ENCODE measurements around the gene CFAP100.

CFAP100 gene

GRCh38 chr3:126484662-126485061 lies 90.0 kb downstream of the CFAP100 start:
- no peak for DNase-seq

- no peak for DNase-seq
Measured at GRCh38 chr3:126485176-126485897, 90.6 kb downstream of the CFAP100 start.

DNA sequence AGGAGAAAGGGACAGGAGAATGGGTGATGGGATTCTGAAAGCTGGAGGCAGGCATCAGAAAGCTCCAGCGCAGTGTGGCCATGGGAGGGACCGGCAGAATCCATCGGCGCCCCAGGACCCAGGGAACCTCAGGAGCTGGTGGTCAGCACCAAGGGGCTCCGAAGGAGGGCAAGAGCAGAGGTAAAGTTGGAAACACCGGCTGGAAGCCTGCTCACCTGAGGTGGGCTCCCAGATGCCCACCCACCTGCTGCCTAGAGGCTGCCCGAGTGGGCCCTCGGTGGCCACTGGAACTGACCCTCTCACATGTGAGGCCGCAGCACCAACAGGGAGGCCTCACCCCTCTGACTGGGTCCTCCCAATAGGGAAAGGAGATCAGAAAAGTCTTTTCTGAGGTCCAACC lies 91.2 kb downstream of the CFAP100 start:
- DNase-seq, result no peak
